ENCODE results near the gene PRDX5.

Gene PRDX5

GRCh38 chr11:64312947-64313346 lies 5.0 kb upstream of the PRDX5 start:
- TF ChIP-seq GABPA (IDR thresholded peaks at IDR 0.05; ENCODE audit: low read depth) (no peak), SPI1 (IDR thresholded peaks at IDR 0.05; ENCODE audit: borderline replicate concordance, low read depth) (no peak), POLR2AphosphoS5 (IDR thresholded peaks at IDR 0.05; ENCODE audit: low read depth) (no peak), CTCF (IDR thresholded peaks at IDR 0.05; ENCODE audit: insufficient read depth, low read length) (no peak)
- TF ChIP-seq, protein P1, sequence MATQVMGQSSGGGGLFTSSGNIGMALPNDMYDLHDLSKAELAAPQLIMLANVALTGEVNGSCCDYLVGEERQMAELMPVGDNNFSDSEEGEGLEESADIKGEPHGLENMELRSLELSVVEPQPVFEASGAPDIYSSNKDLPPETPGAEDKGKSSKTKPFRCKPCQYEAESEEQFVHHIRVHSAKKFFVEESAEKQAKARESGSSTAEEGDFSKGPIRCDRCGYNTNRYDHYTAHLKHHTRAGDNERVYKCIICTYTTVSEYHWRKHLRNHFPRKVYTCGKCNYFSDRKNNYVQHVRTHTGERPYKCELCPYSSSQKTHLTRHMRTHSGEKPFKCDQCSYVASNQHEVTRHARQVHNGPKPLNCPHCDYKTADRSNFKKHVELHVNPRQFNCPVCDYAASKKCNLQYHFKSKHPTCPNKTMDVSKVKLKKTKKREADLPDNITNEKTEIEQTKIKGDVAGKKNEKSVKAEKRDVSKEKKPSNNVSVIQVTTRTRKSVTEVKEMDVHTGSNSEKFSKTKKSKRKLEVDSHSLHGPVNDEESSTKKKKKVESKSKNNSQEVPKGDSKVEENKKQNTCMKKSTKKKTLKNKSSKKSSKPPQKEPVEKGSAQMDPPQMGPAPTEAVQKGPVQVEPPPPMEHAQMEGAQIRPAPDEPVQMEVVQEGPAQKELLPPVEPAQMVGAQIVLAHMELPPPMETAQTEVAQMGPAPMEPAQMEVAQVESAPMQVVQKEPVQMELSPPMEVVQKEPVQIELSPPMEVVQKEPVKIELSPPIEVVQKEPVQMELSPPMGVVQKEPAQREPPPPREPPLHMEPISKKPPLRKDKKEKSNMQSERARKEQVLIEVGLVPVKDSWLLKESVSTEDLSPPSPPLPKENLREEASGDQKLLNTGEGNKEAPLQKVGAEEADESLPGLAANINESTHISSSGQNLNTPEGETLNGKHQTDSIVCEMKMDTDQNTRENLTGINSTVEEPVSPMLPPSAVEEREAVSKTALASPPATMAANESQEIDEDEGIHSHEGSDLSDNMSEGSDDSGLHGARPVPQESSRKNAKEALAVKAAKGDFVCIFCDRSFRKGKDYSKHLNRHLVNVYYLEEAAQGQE (IDR thresholded peaks at IDR 0.05; ENCODE audit: insufficient replicate concordance, low read depth), result no peak
- no peak for DNase-seq (ENCODE audit: low read depth in 1 of 2, low spot score in 1 of 2)
- no peak overlapping the region for H3K4me3 ChIP-seq (replicated peaks; ENCODE audit: insufficient read depth, low read length)
- H3K27ac ChIP-seq (replicated peaks), result no peak overlapping the region
- H3K27me3 ChIP-seq (ENCODE audit: insufficient read depth, poor library complexity, severe bottlenecking), result no peaks in the 10 kb centered on the region

- DNase-seq (ENCODE audit: low read depth in 1 of 2, low spot score in 1 of 2), result no peak
- no peaks in the 10 kb centered on the region for H3K27me3 ChIP-seq (ENCODE audit: insufficient read depth, poor library complexity, severe bottlenecking)
- H3K27ac ChIP-seq (replicated peaks), result no peak overlapping the region
- TF ChIP-seq SPI1 (IDR thresholded peaks at IDR 0.05; ENCODE audit: borderline replicate concordance, low read depth), result no peak
- no peak for TF ChIP-seq CTCF (IDR thresholded peaks at IDR 0.05; ENCODE audit: insufficient read depth, low read length)
- TF ChIP-seq GABPA (IDR thresholded peaks at IDR 0.05; ENCODE audit: low read depth), result no peak
- TF ChIP-seq, protein P1 (IDR thresholded peaks at IDR 0.05; ENCODE audit: insufficient replicate concordance, low read depth), result no peak
- no peak for TF ChIP-seq POLR2AphosphoS5 (IDR thresholded peaks at IDR 0.05; ENCODE audit: low read depth)
- H3K4me3 ChIP-seq (replicated peaks; ENCODE audit: insufficient read depth, low read length), result no peak overlapping the region
Measured at GRCh38 chr11:64313491-64314145, 4.3 kb upstream of the PRDX5 start.

GRCh38 chr11:64314146-64314804 lies 3.6 kb upstream of the PRDX5 start:
- TF ChIP-seq POLR2AphosphoS5 (IDR thresholded peaks at IDR 0.05; ENCODE audit: low read depth), result no peak
- no peak for TF ChIP-seq SPI1 (IDR thresholded peaks at IDR 0.05; ENCODE audit: borderline replicate concordance, low read depth)
- TF ChIP-seq, protein P1 (IDR thresholded peaks at IDR 0.05; ENCODE audit: insufficient replicate concordance, low read depth), result no peak
- TF ChIP-seq CTCF (IDR thresholded peaks at IDR 0.05; ENCODE audit: insufficient read depth, low read length), result peak; percentile 4
- no peak for TF ChIP-seq GABPA (IDR thresholded peaks at IDR 0.05; ENCODE audit: low read depth)
- no peak overlapping the region for H3K4me3 ChIP-seq (replicated peaks; ENCODE audit: insufficient read depth, low read length)
- H3K27me3 ChIP-seq (ENCODE audit: insufficient read depth, poor library complexity, severe bottlenecking), result no peaks in the 10 kb centered on the region
- H3K27ac ChIP-seq (replicated peaks), result no peak overlapping the region
- DNase-seq (ENCODE audit: low read depth in 1 of 2, low spot score in 1 of 2), result no peak

All from HL-60 (cell line).